ENCODE data around the gene ALOX12B.

DNA sequence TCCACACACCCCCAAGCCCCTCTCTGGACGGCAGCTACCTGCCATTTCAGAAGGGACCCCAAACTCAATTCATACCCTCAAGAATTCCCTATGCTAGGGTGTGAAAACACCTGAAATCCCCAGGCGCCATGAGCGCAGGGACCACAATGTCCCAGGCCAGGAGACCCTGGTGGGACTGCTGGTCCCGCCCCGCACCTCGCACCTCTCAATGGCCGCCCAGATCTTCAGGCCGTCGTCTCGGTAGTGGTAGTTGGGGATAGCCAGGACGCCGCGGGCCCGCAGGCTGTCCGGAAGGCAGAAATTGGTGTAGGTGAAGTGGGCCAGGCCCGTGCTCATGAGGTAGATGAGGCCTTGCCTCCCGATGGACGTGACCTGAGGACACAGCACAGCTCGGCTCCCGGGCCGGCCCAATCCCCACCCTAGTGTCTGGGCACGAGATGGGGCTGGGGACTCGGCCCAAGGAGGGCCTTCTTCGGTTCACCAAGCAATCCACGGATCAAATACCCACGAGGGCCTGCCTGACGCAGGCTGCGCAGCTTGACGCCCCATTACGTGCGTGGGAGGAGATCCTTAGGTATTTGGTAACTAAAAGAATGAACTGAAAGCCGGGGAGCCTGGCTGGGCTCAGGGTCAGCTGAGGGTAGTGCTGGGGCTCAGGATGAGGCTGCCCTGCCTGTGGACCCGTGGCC lies 21.6 kb upstream of the ALOX12B start:
- TF ChIP-seq EZH2 (IDR thresholded peaks at IDR 0.05; ENCODE audit: borderline replicate concordance, low read depth, low read length, severe bottlenecking), result no peak
- no peak for TF ChIP-seq CTCF (IDR thresholded peaks at IDR 0.05; ENCODE audit: extremely low read depth in 1 of 2, insufficient read depth in 1 of 2, low read depth in 1 of 2, low read length in 2 of 2)
- no peak for TF ChIP-seq JUN (IDR thresholded peaks at IDR 0.05; ENCODE audit: borderline replicate concordance, insufficient read depth, insufficient read length, low read depth)
- no peak for TF ChIP-seq POLR2A (IDR thresholded peaks at IDR 0.05; ENCODE audit: low read depth, low read length)
